CD4-positive, alpha-beta T cell treated with Interleukin-15 for 4 hours (primary cell): Measurements from ENCODE around the gene RXRA.

Source experiments
- DNase-seq: peaks from one replicate; pipeline ENCODE4 v3.0.0-alpha.2; 2020; ENCODE audit warnings: low spot score

The RXRA gene

DNA sequence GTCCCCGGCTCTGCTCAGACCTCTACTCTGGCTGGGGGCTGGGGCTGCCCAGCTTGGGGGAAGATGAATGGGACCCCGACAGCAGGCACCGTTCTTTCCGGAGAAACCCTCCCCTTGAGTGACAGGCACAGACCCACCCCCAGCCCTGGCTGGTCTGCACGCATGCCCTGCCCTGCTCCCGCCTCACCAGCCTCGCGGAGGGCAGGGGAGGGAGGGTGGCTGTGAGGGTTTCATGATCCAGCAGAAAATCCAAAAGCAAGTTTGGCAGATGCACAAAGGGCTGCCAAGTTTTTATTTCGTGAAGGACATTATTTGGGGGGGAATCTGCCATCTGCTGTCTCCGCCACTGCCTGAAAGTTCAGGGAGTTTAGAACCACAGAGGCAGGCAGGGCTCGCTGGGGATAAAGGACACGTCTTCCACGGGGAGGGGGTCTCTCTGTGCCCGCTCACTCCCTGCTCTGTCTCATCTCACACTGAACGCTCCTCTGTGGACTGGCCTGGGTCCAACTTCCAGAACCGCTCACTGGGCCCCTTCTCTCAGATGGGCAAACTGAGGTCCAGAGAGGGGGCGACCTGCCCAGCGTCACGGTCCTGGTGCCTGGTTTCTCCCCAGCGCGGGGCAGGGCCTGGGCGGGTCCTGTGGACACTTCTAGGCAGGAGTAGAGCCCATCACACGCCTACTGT lies 92.9 kb downstream of the RXRA start:
- DNase-seq: no peak

DNA sequence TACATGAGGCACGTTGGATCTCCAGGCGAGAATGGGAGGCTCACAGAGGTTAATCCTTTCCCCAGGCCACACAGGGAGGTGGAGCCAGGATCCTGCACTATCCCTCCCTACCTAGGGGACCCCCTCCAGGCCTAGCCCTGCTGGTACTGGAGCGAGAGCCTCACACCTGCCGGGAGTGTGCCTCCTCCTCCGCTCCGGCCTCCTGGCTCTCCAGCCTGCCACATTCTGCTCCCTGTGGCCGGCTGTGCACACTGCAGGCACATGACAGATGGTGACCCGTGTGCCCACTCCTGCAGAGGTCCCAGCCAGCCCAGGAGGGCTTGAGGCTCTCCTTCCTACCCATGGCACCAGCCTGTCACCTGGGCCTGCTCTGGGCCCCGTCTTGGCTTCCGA lies 93.4 kb downstream of the RXRA start:
- DNase-seq: no peak

DNA sequence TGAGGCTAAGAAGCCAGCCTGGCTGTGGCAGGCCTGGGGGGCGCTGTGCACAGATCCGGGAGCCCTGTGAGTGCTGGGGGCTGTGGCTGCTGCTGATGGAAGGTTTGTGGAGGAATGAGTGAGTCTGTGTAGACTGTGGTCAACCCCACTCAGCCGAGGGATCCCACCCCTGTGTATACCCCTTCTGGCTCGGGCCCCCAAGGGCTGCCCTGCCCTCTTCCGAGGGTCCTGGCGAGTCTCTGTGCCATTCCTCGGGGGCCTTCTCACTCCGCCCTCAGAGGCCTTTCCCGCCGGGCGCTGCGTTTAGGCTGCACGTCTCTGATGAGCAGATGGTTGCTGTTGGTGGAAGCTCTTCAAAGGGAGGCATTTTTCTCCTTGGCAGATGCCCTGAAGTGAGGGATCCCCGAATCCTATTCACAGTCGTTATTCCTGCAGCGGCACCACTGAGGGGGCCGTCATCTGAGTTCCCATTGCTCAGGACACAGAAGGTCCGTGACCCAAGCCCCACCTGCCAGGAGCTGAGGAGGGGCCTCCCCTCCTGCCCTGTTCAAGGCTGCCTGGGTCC lies 94.1 kb downstream of the RXRA start:
- DNase-seq: no peak

DNA sequence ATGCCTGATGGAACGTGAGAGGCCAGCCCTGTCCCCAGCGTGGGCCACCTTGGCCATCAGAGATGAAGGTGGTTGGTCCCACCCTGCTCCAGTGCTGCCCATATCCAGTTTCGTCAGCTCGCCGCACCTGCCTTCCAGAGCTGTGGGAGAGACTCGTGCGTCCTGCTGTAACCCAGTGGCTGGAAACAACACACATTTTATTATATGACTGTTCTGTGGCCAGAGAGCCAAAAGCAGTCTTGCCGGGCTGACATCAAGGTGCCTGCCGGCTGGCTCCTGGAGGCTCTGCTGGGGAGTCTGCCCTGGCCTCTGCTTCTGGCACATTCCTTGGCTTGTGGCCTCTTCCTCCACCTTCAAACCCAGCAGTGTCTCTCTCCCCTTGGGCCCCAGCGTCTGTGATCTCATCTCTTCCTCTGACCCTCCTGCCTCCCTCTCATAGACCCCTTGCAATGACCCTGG lies 94.7 kb downstream of the RXRA start:
- no peak for DNase-seq

DNA sequence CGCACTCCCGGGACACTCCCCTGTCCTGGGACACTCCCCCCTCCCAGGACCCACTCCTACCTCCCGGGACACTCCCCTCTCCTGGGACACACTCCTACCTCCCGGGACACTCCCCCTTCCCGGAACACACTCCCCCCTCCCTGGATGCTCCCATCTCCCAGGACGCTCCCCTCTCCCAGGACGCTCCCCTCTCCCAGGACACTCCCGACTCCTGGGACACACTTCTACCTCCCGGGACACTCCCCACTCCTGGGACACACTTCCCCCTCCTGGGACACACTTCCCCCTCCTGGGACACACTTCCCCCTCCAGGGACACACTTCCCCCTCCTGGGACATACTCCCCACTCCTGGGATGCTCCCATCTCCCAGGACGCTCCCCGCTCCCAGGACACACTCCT lies 95.6 kb downstream of the RXRA start:
- DNase-seq: no peak

DNA sequence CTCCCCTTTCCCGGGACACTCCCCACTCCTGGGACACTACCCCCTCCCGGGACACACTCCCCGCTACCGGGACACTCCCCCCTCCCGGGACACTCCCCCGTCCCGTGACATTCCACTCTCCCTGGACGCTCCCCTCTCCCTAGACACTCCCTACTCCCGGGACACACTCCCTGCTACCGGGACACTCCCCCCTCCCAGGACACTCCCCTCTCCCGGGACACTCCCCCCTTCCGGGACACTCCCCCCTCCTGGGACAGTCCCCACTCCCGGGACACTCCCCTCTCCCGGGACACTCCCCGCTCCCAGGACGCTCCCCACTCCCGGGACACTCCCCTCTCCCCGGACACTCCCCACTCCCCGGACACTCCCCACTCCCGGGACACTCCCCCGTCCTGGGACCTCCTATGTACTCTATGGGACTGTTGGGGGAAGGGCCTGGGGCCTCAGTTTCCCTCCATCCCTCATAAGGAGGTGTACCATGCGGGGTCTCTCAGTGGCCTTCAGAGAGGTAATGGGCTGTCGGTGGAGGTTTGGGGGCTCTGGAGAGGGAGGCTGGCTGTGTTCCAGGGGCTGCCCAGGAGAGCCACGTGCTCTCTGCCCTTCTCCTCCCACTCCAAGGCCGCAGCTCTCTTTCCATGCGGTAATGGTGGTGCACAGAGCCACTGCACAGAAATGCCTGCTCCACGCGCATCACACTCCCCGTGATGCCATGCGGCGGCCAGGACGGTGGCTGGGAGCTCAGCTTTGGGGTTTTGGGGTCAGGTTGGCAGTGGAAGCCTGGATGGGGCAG lies 96.2 kb downstream of the RXRA start:
- DNase-seq: no peak

DNA sequence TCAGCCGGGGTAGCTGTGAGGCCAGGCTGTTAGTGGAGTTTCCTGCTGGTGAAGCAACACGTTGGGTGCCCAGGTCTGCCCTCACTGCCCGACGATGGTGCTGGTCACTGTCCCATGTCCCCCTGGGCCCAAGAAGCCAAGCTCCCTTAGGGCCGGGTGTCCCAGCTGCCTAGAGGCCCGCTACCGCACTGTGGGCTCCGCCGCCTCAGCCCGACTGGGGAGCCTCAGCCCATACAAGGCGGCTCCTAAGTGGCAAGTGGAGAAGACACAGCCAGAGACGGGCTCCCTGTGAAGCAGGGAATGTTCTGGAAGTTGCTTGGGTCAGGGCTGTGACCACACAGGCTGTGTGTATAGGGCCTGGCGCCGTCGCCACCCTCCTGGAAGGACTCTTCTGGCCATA lies 96.9 kb downstream of the RXRA start:
- DNase-seq: no peak

DNA sequence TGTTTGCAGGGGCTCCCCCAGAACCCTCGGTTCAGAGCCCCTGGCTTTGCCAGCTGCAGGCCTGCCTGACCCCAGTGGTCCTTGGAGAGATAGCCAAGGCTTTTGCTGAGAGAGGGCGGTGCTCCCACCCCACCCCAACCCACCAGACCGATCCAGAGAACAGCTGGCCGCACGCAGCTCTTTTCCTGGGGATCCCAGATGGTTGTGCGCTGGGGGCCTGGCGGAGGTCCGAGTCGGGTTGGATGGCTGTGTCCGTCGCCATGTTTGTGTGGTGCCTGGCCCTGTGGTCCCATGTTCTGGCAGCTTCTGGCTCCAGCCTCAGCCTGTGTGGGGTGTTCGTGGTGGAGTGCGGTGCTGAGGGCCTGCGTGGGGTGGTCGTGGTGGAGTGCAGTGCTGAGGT lies 97.5 kb downstream of the RXRA start:
- no peak for DNase-seq

DNA sequence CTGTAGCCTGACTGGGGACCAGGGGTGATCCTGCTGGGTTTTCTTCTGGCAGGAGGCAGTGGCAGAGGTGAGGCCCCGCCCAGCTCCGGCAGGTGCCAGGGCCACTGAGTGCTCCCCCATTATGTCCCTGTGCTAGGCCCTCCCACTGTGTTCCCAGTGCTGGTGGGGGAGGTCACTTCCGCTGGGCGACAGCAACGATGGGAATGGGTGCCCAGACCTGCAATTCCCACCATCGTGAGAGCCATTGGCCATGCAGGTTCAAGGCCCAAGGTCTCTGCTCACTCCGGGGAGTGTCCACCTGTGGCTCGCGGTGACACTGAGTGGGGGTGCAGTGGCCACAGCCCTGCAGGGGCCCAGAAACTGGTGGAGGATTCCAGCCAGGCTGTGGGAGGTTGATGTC lies 98.6 kb downstream of the RXRA start:
- no peak for DNase-seq

DNA sequence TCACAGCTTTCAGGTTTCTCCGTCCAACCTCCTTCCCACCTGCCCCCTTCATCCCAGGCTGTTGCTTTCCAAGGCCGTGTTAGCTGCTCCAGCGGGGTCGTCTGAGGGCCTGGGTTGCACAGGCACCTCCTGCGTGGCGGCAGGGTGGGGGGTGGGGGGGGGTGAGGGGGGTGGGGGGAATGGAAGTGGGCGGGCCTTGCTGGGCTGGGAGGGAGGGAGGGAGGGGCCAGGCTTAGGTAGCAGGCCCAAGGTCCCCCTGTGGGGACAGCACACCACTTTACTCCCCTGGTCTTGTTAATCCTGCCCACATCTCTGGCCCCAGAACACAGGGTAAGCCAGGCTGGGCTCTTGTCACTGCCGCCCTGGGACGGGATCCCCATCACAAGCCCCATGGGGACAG lies 99.1 kb downstream of the RXRA start:
- DNase-seq: no peak

DNA sequence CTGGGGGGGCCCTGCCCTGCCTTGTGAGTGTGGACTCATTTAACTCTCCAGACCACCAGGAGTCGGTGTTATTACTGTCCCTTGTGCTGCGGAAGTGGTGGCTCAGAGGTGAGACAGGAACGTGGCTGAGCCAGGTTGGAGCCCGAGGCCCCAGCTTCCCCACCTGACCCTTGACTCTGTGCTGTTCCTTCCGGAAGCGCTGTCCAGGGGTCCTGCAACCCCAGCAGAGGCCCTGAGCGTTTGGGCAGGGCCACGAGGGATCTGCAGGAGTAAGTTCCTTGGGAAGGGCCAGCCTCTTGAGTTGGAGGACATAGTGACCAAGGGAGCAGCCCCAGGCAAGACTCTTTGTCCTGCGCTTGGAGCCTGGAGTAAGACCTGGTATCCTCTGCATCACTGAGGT lies 99.6 kb downstream of the RXRA start:
- no peak for DNase-seq

DNA sequence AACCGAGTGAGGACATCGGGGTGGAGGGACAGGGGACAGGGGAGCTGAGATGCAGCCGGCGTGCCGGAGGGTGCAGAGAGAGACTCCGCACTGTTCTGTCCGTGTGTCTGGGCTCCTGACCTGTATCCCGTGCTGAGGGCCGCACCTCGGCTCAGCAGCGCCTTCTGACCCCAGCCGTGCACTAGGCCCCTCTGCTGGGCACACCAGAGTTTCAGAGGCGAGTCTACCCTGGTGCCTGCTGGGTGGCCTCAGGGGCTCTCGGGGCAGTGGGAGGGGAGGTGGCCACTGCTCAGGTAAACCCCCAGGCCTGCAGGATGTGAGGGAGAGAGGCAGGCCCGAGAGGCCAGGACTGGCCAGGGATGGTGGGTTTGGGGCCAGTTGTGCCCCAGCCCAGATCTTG lies 100.2 kb downstream of the RXRA start:
- DNase-seq: no peak

DNA sequence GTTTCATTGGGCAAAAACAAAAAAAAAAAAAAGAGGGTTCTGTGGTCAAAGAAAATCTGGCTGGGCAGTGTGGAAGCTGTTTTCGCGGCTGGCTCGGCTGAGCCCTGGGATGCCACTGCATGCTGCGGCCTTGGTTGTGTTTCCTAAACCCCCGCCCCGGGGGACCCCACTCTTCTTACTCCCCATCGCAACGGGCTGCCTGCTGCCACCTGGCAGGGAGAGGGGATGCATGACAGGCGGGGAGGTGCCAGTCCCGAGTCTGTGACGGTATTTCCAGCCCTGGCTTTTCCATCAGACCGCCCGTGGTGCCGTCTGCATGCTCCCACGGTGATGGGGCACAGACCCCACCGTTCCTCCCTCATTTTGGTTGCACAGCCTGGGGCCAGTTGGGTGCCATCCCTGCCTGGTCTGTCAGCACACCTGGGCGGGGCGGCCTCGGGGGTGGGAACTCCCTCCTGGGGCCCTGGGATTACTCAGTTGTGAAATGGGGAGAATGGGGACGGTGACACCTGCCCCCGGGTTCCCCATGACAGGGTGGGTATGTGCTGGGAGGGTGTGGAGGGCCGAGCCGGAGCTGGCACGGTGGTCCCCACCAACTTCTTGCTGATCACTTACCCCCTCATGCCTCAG lies 101.0 kb downstream of the RXRA start:
- no peak for DNase-seq

DNA sequence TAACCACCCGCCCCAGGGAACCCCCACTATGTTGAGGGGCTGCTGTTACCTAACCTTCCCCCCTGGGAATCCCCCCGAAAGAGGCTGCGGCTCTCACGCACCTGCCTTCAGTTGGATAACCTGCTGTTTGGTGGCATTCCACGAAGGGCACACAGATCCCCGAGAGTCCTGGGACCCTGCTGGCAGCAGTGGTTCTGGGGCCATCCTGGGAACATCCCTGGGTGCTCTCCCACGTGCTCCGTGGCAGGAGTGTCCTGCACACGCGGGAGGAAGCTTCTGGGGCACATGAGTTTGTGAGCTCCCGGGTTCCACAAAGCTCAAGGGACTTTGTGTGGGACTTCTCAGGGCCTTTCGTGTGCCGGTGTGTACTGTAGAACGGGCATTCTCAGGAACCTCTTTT lies 102.3 kb downstream of the RXRA start:
- DNase-seq: no peak

DNA sequence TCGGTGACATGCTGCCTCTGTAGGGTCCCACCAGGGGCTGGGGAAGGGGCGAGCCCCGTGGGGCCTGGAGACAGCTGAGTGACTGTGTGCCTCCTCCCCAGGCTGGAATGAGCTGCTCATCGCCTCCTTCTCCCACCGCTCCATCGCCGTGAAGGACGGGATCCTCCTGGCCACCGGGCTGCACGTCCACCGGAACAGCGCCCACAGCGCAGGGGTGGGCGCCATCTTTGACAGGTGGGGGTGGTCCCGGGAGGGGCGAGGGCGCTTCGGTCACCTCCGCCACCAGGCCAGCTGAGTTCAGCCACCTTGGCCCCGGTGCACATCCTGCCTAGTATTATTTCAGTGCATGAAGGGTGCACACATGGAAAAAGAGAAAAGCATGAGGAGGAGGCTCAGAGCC lies 102.8 kb downstream of the RXRA start:
- no peak for DNase-seq

DNA sequence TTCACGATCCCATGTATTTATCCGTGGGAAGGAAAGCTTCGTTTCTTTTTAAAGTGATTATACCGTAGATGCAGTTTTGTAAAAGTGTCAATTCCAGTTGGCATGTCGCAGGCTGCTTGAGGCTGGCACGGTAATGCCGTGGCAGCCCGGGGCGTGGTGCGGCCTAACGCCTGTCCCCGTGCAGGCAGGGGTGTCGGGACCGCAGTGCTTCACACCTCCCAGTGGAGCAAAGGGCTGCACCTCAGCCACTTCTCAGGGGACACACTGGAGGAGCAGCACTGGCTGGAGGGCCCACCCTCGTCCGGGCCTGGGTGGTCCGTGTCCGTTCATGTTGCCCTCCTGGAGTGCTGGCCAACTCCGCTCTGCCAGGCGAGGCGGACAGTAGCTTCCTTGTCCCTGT lies 103.2 kb downstream of the RXRA start:
- DNase-seq: no peak

DNA sequence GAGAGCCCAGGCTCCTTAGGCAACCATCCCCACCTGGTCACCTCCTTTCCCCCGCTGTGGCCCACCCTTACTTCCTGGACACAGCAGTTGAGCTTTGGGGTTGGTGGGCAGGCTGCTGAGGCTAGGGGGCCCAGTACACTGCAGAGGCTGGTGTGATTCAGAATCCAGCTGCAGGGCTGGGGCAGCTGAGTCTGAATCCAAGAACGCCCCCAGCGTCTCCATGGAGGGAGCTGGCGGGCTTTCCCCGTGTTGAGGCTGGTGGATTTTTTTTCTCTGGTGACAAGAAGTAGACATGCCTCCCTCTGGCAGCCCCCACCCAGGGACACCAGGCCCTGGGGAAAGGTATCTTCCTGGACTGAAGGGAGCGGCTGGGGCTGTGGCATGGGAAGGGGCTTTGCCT lies 104.8 kb downstream of the RXRA start:
- DNase-seq: no peak

DNA sequence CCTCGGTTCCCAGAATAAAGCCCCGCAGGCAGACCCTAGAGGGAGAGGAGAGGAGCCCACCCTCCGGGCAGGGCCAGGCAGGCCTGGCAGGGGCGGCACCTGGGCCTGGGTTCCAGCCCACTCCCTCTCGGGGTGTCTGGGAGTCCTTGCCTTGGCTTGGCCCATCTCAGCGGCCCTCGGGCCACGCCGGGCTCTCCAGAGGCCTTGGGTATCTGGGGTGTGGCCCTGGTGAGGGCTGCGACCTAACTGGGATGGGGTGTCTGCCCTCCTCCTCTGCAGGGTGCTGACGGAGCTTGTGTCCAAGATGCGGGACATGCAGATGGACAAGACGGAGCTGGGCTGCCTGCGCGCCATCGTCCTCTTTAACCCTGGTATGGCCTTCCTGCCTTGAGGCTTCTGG lies 105.4 kb downstream of the RXRA start:
- no peak for DNase-seq

DNA sequence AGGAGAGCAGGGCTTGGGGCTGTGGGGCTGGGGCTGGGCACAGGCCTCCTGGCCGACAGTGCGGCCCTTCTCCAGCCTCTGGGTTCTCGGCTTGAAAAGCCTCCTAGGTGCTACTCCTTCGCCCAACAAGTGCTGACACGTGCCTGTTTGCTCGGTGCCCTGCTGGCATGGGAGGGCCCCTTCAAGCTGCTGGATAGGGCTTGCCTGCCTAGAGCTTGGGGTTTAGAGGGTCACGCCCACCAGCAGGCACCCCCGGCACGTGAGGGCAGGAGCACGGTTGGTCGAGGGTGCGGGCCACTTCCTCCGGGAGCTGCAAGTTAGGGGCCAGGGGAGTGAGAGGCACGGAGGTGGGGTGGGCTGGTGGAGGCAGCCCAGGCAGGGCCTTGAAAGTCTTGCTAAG lies 106.2 kb downstream of the RXRA start:
- DNase-seq: no peak

DNA sequence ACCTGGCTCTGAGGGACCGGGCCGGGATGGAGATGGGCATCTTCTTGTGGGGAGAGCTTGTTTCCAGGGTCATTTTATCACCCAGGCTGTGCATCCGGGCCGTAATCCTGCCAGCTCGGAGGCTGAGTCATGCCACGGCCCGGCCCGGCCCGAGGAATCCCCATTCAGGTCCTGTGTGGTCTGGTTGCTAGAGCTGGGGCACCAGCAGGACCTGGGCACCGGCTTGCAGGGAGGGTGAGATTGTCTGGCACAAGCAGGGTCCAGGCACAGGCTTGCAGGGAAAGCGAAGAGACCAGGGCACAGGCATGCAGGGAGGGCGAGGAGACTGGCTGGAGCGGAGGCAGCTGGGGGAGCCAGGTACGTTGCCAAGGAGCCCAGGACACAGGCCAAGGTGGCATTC lies 106.8 kb downstream of the RXRA start:
- DNase-seq: no peak

DNA sequence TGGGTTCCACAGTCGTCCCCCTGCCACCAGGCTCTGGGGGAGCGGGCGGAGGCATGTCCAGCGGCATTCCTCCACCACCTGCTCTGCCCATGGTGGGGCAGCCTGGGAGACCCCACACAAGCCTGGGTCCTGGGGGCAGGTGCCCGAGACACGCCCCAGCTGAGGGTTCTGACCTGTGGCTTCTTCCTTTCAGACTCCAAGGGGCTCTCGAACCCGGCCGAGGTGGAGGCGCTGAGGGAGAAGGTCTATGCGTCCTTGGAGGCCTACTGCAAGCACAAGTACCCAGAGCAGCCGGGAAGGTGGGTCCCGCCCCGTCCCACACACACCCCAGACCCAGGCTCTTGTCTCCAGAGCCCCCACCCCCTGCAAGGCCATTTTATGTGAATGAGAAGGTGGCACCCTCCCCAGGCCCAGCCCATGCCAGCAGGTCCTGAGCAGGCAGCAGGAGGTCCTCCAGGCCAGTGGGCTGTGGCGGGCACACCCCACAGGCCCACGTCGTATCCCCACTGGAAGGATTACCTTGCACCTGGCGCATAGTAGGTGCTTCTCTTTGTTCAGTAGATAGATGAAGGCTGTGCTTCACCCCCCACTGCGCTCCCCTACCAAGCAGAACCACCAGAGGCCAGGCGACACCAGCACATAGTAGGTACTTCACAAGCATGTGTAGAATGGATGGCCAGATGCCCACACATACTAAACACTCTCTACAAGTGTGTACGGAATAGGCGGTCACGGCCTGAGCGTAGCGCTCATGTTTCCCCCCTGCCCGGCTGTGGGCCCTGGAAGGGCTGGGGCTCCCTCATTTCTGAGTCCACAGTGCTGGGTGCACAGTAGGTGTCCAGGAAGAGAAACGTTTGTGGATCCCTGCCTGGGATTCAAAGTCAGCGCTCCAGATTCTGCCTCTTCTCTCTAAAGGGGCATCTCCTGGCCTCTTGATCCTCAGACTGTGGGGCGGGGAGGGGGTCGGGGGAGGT lies 107.9 kb downstream of the RXRA start:
- DNase-seq: no peak
